Mesodermal cell (in vitro differentiated cells): Measurements from ENCODE around the gene ADGRG4. TPM values are rescaled to one million over a fixed set of nuclear protein-coding genes. Genes with fewer than 3 reads are reported as not detected.
"Not testable (repeated sequence)": the region's sequence is repeated elsewhere in the genome, so short reads cannot be mapped to it uniquely, and the experiment has no call there.

Experiments
- H3K27ac ChIP-seq: 2 replicates; pipeline ENCODE4 v1.7.0; 2013; ENCODE audit warnings: mild to moderate bottlenecking, low read depth, low read length, moderate library complexity; ENCODE audit not compliant: severe bottlenecking
- H3K36me3 ChIP-seq: 2 replicates; pipeline ENCODE4 v1.7.1; 2013; ENCODE audit warnings: mild to moderate bottlenecking, low read length, moderate library complexity; ENCODE audit not compliant: control insufficient read depth, insufficient read depth
- H3K4me1 ChIP-seq: one replicate; pipeline ENCODE4 v1.7.1; 2013; ENCODE audit warnings: mild to moderate bottlenecking, low read length; ENCODE audit not compliant: insufficient read depth, control insufficient read depth, poor library complexity, severe bottlenecking
- H3K4me3 ChIP-seq: 2 replicates; pipeline ENCODE4 v1.7.0; 2013; ENCODE audit warnings: low read length, control low read depth, mild to moderate bottlenecking; ENCODE audit not compliant: insufficient read depth, poor library complexity, severe bottlenecking; ENCODE audit errors: extremely low read depth
- H3K9me3 ChIP-seq: 2 replicates; pipeline ENCODE4 v1.7.1; 2013; ENCODE audit warnings: mild to moderate bottlenecking, low read length, moderate library complexity; ENCODE audit not compliant: control insufficient read depth
- WGBS, 2 experiments: methylation state at CpG; one replicate each; pipeline ENCODE4 v1.1.5; 2013; ENCODE audit warnings: missing lambda C conversion rate in 2 of 2; ENCODE audit not compliant: insufficient coverage in 2 of 2; 5-methylcytosine and 5-hydroxymethylcytosine counted together
- polyA plus RNA-seq, 2 experiments: library from polyadenylated mRNA; stranded (reverse); fragments of 50-300 nt; gene quantifications; one replicate each; pipeline ENCODE4 v1.2.3, GENCODE V29; 2013

The ADGRG4 gene
- polyA plus RNA-seq (2013, experiment 1 of 2) = not detected
- polyA plus RNA-seq (2013, experiment 2 of 2) = not detected

- H3K9me3 ChIP-seq, H3K4me3 ChIP-seq, H3K36me3 ChIP-seq, H3K4me1 ChIP-seq, H3K27ac ChIP-seq: not testable (repeated sequence)
- WGBS, 2 experiments = no CpG with 5 or more reads among the region's 4 CpGs
Measured at GRCh38 chrX:136300721-136301120, at the start of gene ADGRG4. Gene ADGRG4, plus strand, starts transcription at chrX:136300963. Its CDS starts 7,815 bp downstream, at chrX:136308778.

- H3K4me3 ChIP-seq = peak within 1 kb of the TSS; percentile 57
- peaks cover 6% of the 10 kb centered on the region for H3K4me1 ChIP-seq
- H3K9me3 ChIP-seq = no peaks in the 10 kb centered on the region
- WGBS, 2 experiments = 0% methylated on average over 8 to 13 of the region's 73 CpGs
- H3K36me3 ChIP-seq = no peaks in the 10 kb centered on the region
- H3K27ac ChIP-seq = no peak within 1 kb of the TSS
Measured at GRCh38 chrX:136251041-136251991, 49.4 kb upstream of the ADGRG4 start, which contains the start of gene MAP7D3. Gene MAP7D3, minus strand, starts transcription at chrX:136251400. Its CDS starts 42 bp downstream, at chrX:136251358.

GRCh38 chrX:136255541-136255940 lies 45.2 kb upstream of the ADGRG4 start:
- WGBS, 2 experiments = 67 to 95% methylated on average over 1 to 3 of the region's 5 CpGs
- Histone ChIP-seq H3K4me1 (peaks cover 5% of the 10 kb centered on the region), H3K9me3 (no peaks in the 10 kb centered on the region), H3K27ac (no peak overlapping the region), H3K4me3 (no peak overlapping the region), H3K36me3 (no peaks in the 10 kb centered on the region)

- peaks cover 8% of the 10 kb centered on the region for H3K4me1 ChIP-seq
- no peak overlapping the region for H3K4me3 ChIP-seq
- no peak overlapping the region for H3K27ac ChIP-seq
- H3K9me3 ChIP-seq = no peaks in the 10 kb centered on the region
- no peaks in the 10 kb centered on the region for H3K36me3 ChIP-seq
- WGBS, 2 experiments = 55 to 58% methylated on average over 4 to 6 of the region's 7 CpGs
Measured at GRCh38 chrX:136256026-136256425, 44.7 kb upstream of the ADGRG4 start.

- Histone ChIP-seq H3K9me3 (no peaks in the 10 kb centered on the region), H3K4me3 (no peak overlapping the region), H3K27ac (no peak overlapping the region), H3K36me3 (no peaks in the 10 kb centered on the region), H3K4me1 (peaks cover 8% of the 10 kb centered on the region)
- 100% methylated on average over 1 of the region's 1 CpG; no CpG with 5 or more reads in 1 of the 2 experiments for WGBS, 2 experiments
Measured at GRCh38 chrX:136258951-136259350, 41.8 kb upstream of the ADGRG4 start.

GRCh38 chrX:136259543-136259942 lies 41.2 kb upstream of the ADGRG4 start:
- H3K36me3 ChIP-seq = no peaks in the 10 kb centered on the region
- H3K4me1 ChIP-seq = peaks cover 8% of the 10 kb centered on the region
- H3K27ac ChIP-seq = no peak overlapping the region
- H3K9me3 ChIP-seq = no peaks in the 10 kb centered on the region
- WGBS, 2 experiments = no CpG with 5 or more reads among the region's 4 CpGs
- H3K4me3 ChIP-seq = no peak overlapping the region

- Histone ChIP-seq H3K27ac (no peak overlapping the region), H3K4me3 (no peak overlapping the region), H3K36me3 (no peaks in the 10 kb centered on the region), H3K4me1 (peaks cover 8% of the 10 kb centered on the region), H3K9me3 (no peaks in the 10 kb centered on the region)
Measured at GRCh38 chrX:136260776-136261175, 40.0 kb upstream of the ADGRG4 start.

- no CpG with 5 or more reads among the region's 7 CpGs for WGBS, 2 experiments
- H3K9me3 ChIP-seq = no peaks in the 10 kb centered on the region
- peaks cover 5% of the 10 kb centered on the region for H3K4me1 ChIP-seq
- H3K36me3 ChIP-seq = no peaks in the 10 kb centered on the region
- no peak overlapping the region for H3K27ac ChIP-seq
- H3K4me3 ChIP-seq = no peak overlapping the region
Measured at GRCh38 chrX:136261321-136261720, 39.4 kb upstream of the ADGRG4 start.

GRCh38 chrX:136262243-136262642 lies 38.5 kb upstream of the ADGRG4 start:
- Histone ChIP-seq H3K4me1 (peaks cover 3% of the 10 kb centered on the region), H3K4me3 (no peak overlapping the region), H3K27ac (no peak overlapping the region), H3K9me3 (no peaks in the 10 kb centered on the region), H3K36me3 (no peaks in the 10 kb centered on the region)
- WGBS, 2 experiments = 93 to 100% methylated on average over 1 to 2 of the region's 5 CpGs

GRCh38 chrX:136262812-136263315 lies 37.9 kb upstream of the ADGRG4 start:
- H3K4me3 ChIP-seq = no peak overlapping the region
- H3K36me3 ChIP-seq = no peaks in the 10 kb centered on the region
- no peaks in the 10 kb centered on the region for H3K9me3 ChIP-seq
- no CpG with 5 or more reads among the region's 7 CpGs for WGBS, 2 experiments
- H3K4me1 ChIP-seq = peaks cover 3% of the 10 kb centered on the region
- no peak overlapping the region for H3K27ac ChIP-seq

GRCh38 chrX:136266828-136267227 lies 33.9 kb upstream of the ADGRG4 start:
- no peak overlapping the region for H3K27ac ChIP-seq
- no peak overlapping the region for H3K4me3 ChIP-seq
- 100% methylated on average over 1 of the region's 1 CpG; no CpG with 5 or more reads in 1 of the 2 experiments for WGBS, 2 experiments
- no peaks in the 10 kb centered on the region for H3K9me3 ChIP-seq
- no peaks in the 10 kb centered on the region for H3K36me3 ChIP-seq
- H3K4me1 ChIP-seq = no peaks in the 10 kb centered on the region
